OCI-LY7 (cell line): Measurements from ENCODE around the gene HTT. TPM values are rescaled to one million over a fixed set of nuclear protein-coding genes. Genes with fewer than 3 reads are reported as not detected.
A peak's percentile ranks its signal among the peaks of the same experiment; 100 is the strongest.

ENCODE experiments used
- BruUV-seq: library from RNA; stranded (reverse); fragments of 400-500 nt; replicated peaks from 2 replicates; lab custom pipeline; 2021; lab: Mats Ljungman, UMichigan
- CTCF ChIA-PET: fragments of 300-600 bp; sonication (Branson Sonifier 250); formaldehyde crosslinking; loops from one replicate; lab custom pipeline; 2022; ENCODE audit warnings: antibody characterized with exemption; ENCODE audit not compliant: unreplicated experiment; lab: Charles Lee
- POLR2A ChIA-PET: fragments of 300-600 bp; sonication (Branson Sonifier 250); formaldehyde crosslinking; loops from one replicate; lab custom pipeline; 2022; ENCODE audit warnings: antibody characterized with exemption; lab: Charles Lee
- DNase-seq: peaks from one replicate; pipeline ENCODE4 v3.0.0-alpha.2; 2015; ENCODE audit warnings: low spot score
- H2AFZ ChIP-seq: fragments of 200-600 bp; sonication (generic), shearing (Covaris generic); 2 replicates; pipeline ENCODE4 v1.6.1; 2014; ENCODE audit warnings: mild to moderate bottlenecking, antibody characterized with exemption, low read length, moderate library complexity
- H3K27ac ChIP-seq: fragments of 200-600 bp; sonication (generic); 2 replicates; pipeline ENCODE4 v1.5.1; 2014; ENCODE audit warnings: mixed run types, low read depth, mild to moderate bottlenecking, moderate library complexity, low read length, inconsistent platforms; ENCODE audit not compliant: poor library complexity, severe bottlenecking
- H3K36me3 ChIP-seq: fragments of 200-600 bp; sonication (generic); 2 replicates; pipeline ENCODE4 v1.6.1; 2014; ENCODE audit warnings: mild to moderate bottlenecking, antibody characterized with exemption, low read length, moderate library complexity, mixed read lengths; ENCODE audit not compliant: insufficient read depth
- H3K4me1 ChIP-seq: fragments of 200-600 bp; sonication (generic); 2 replicates; pipeline ENCODE4 v1.5.1; 2014; ENCODE audit warnings: mild to moderate bottlenecking, low read length; ENCODE audit not compliant: insufficient read depth, poor library complexity, severe bottlenecking
- H3K4me2 ChIP-seq: fragments of 200-600 bp; sonication (generic); 2 replicates; pipeline ENCODE4 v1.6.1; 2014; ENCODE audit warnings: mild to moderate bottlenecking, low read length
- H3K4me3 ChIP-seq: fragments of 200-600 bp; sonication (generic); 2 replicates; pipeline ENCODE4 v1.5.1; 2014; ENCODE audit warnings: mild to moderate bottlenecking, low read depth, low read length; ENCODE audit not compliant: poor library complexity, severe bottlenecking
- H3K79me2 ChIP-seq: fragments of 200-600 bp; sonication (generic); 2 replicates; pipeline ENCODE4 v1.6.1; 2016; ENCODE audit warnings: low read depth, mild to moderate bottlenecking, low read length, moderate library complexity, mixed read lengths; ENCODE audit not compliant: insufficient read depth
- H3K9me2 ChIP-seq: fragments of 200-600 bp; sonication (generic); 2 replicates; pipeline ENCODE4 v1.6.1; 2016; ENCODE audit warnings: mild to moderate bottlenecking, low read length, mixed read lengths; ENCODE audit not compliant: insufficient read depth
- H3K9me3 ChIP-seq: fragments of 200-600 bp; sonication (generic); 2 replicates; pipeline ENCODE4 v1.6.1; 2014; ENCODE audit warnings: mild to moderate bottlenecking, mixed run types, low read length, mixed read lengths
- H4K20me1 ChIP-seq: fragments of 200-600 bp; sonication (generic); 2 replicates; pipeline ENCODE4 v1.6.1; 2014; ENCODE audit warnings: mild to moderate bottlenecking, antibody characterized with exemption, low read length, moderate library complexity, mixed read lengths; ENCODE audit not compliant: insufficient read depth
- EZH2phosphoT487 ChIP-seq: fragments of 200-600 bp; sonication (generic); IDR thresholded peaks from 2 replicates; pipeline ENCODE4 v1.6.1; 2018; ENCODE audit warnings: low read depth, borderline replicate concordance, mild to moderate bottlenecking, mixed run types, antibody characterized with exemption, low read length, moderate library complexity, mixed read lengths
- intact Hi-C: fragments of 100-400 bp; cut with micrococcal nuclease; formaldehyde crosslinking; loops from one replicate; pipeline ENCODE4 v1.10.0; 2022; ENCODE audit not compliant: unreplicated experiment
- total RNA-seq, 2 experiments: library from RNA; depleted of rRNA in 1 of 2; stranded (reverse); fragments of >200 nt in 1 of 2; shearing (Covaris generic) in 1 of 2; gene quantifications; 2 replicates each; pipeline ENCODE4 v1.2.3, GENCODE V29; 2014 to 2022
- TF ChIP-seq, protein P1 (sequence below): fragments of 200-600 bp; sonication (generic); conservative IDR thresholded peaks from 2 replicates; pipeline ENCODE4 v1.5.1; 2014; ENCODE audit warnings: mild to moderate bottlenecking, antibody characterized with exemption, low read length, moderate library complexity, mixed read lengths

Gene HTT
- total RNA-seq, 2 experiments from 2014 or later = 36.4 to 91.3 TPM

DNA sequence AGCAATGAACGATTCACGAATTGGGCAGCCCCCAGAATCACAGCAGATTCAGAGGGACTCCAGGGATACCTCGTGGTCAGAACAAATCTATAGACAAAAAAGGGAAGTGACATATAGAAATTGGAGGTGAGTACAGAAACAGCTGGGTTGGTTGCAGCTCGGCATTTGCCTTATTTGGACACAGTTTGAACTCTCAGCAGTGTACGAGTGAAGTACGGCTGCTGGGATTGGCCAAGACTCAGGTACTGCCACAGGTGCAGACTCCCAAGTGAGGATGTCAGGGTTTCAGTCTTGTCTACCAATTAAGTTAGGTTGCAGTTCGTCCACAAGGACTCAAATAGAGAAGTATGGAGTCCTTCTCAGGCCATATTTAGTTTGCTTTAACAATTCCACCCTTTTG, 28.3 kb upstream of the HTT start:
- H3K4me1 ChIP-seq = peaks cover 56% of the 10 kb centered on the region
- H3K4me3 ChIP-seq = no peak overlapping the region
- no peaks in the 10 kb centered on the region for H3K79me2 ChIP-seq
- H4K20me1 ChIP-seq = no peaks in the 10 kb centered on the region
- H3K9me2 ChIP-seq = no peaks in the 10 kb centered on the region
- TF ChIP-seq EZH2phosphoT487 = no peak
- TF ChIP-seq, protein P1, sequence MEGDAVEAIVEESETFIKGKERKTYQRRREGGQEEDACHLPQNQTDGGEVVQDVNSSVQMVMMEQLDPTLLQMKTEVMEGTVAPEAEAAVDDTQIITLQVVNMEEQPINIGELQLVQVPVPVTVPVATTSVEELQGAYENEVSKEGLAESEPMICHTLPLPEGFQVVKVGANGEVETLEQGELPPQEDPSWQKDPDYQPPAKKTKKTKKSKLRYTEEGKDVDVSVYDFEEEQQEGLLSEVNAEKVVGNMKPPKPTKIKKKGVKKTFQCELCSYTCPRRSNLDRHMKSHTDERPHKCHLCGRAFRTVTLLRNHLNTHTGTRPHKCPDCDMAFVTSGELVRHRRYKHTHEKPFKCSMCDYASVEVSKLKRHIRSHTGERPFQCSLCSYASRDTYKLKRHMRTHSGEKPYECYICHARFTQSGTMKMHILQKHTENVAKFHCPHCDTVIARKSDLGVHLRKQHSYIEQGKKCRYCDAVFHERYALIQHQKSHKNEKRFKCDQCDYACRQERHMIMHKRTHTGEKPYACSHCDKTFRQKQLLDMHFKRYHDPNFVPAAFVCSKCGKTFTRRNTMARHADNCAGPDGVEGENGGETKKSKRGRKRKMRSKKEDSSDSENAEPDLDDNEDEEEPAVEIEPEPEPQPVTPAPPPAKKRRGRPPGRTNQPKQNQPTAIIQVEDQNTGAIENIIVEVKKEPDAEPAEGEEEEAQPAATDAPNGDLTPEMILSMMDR = no peak
- H3K36me3 ChIP-seq = no peaks in the 10 kb centered on the region
- peak overlapping the region; percentile 80 for H3K27ac ChIP-seq
- peak overlapping the region; percentile 36 for H3K4me2 ChIP-seq
- H2AFZ ChIP-seq = peak overlapping the region; percentile 66; the same call in 1 of the 2 replicates
- H3K9me3 ChIP-seq = no peaks in the 10 kb centered on the region
- intact Hi-C loops = loop anchor here (2.0 to 5.0 kb wide), 2 partner anchors 91 to 397 kb away; no protein-coding TSS in a partner anchor
- POLR2A ChIA-PET = interaction anchor here (0.6 to 1.6 kb wide), 3 partner anchors 8 to 30 kb away, joined by 3 to 4 read pairs (median 4); no protein-coding TSS in a partner anchor
- no TSS peak for BruUV-seq
- CTCF ChIA-PET = no interaction called here
- DNase-seq = peak; percentile 91

DNA sequence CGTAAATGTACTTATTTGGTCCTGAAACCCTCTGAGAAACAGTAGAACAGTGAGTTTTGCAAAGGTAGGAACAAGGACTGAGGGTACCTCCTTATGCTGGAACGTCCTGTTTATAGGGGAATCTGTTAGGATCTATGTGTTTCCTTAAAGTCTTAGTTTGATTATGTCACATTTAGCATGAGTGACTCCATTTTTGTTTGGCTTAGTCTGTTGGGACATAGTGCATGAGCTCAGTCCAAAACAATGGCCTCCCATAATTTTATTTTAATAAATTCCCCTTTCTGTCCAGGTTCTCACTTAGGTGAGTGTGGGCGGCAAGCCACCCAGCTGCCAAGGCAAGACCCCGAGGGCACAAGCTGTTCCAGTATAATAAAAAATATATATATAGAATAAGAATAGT, 27.9 kb upstream of the HTT start:
- no peak for DNase-seq
- Histone ChIP-seq H3K9me3 (no peaks in the 10 kb centered on the region), H3K9me2 (no peaks in the 10 kb centered on the region), H3K4me3 (no peak overlapping the region), H3K4me2 (peak overlapping the region; percentile 36), H2AFZ (peak overlapping the region; percentile 66; the same call in 1 of the 2 replicates), H3K36me3 (no peaks in the 10 kb centered on the region), H3K27ac (peak overlapping the region; percentile 80), H4K20me1 (no peaks in the 10 kb centered on the region), H3K4me1 (peaks cover 51% of the 10 kb centered on the region), H3K79me2 (no peaks in the 10 kb centered on the region)
- BruUV-seq = no TSS peak
- intact Hi-C loops = loop anchor here (1.0 to 5.0 kb wide), 4 partner anchors 28 to 396 kb away; partner anchors contain the start of genes HTT and HTT-AS
- no peak for TF ChIP-seq EZH2phosphoT487
- TF ChIP-seq, protein P1 = no peak
- ChIA-PET POLR2A (interaction anchor here (1.3 to 1.6 kb wide), 2 partner anchors 8 to 29 kb away, joined by 3 to 4 read pairs; no protein-coding TSS in a partner anchor), CTCF (interaction anchor here (0.6 kb wide), 1 partner anchor 22 kb away, joined by 5 read pairs; no protein-coding TSS in a partner anchor)
